Measurements from ENCODE around the gene KCNQ1OT1. TPM values are rescaled to one million over a fixed set of nuclear protein-coding genes. Genes with fewer than 3 reads are reported as not detected.

The KCNQ1OT1 gene
- total RNA-seq, 2 donors from 2014 or later = 0.26 to 0.35 TPM

- no peaks in the 10 kb centered on the region for H3K36me3 Mint-ChIP-seq (ENCODE audit: insufficient read depth in 2 of 2)
- no peak overlapping the region for H3K4me3 Mint-ChIP-seq
- DNase-seq (no peak), ATAC-seq (replicated peaks in 1 of 2) (no peak)
- H3K27me3 Mint-ChIP-seq (ENCODE audit: low read depth) = no peaks in the 10 kb centered on the region
- no peak overlapping the region for H3K27ac Mint-ChIP-seq
- H3K9me3 Mint-ChIP-seq = no peaks in the 10 kb centered on the region
- no peaks in the 10 kb centered on the region for H3K4me1 Mint-ChIP-seq (ENCODE audit: low read depth)
These were observed 21.6 kb upstream of the KCNQ1OT1 start for GRCh38 chr11:2721210-2721916.

GRCh38 chr11:2719831-2720590, 20.2 kb upstream of the KCNQ1OT1 start:
- no peaks in the 10 kb centered on the region for H3K4me1 Mint-ChIP-seq (ENCODE audit: low read depth)
- no peaks in the 10 kb centered on the region for H3K27me3 Mint-ChIP-seq (ENCODE audit: low read depth)
- no peak overlapping the region for H3K27ac Mint-ChIP-seq
- ATAC-seq (replicated peaks in 1 of 2) (no peak), DNase-seq (no peak)
- no peaks in the 10 kb centered on the region for H3K9me3 Mint-ChIP-seq
- no peaks in the 10 kb centered on the region for H3K36me3 Mint-ChIP-seq (ENCODE audit: insufficient read depth in 2 of 2)
- H3K4me3 Mint-ChIP-seq = no peak overlapping the region

DNA sequence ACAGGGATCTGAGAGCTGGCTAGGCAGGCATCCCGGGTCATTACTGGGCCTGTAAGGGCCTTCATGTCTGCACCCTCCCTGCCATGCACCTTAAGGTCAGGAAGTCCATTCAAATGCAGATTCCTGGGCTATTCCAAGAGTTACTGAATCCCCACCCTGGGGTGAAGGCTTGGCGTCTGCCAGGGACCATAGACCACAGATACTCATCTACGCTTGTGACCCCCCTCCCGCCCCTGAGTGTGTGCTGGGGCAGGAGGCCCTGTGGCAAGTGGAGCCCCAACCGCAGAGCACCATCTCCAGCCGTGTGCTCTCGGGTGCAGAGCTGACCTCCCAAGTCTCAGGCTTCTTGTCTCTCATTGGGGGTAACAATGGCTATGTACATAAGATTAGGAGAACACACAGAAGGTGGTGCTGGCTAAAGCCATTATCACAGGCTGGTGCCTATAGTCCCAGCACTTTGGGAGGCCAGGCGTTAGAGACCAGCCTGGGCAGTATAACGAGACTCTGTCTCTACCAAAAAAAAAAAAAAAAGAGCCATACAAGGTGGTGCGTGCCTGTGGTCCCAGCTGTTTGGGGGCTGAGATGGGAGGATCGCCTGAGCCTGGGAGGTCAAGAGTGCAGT, 19.1 kb upstream of the KCNQ1OT1 start:
- DNase-seq = no peak
- Mint-ChIP-seq H3K27ac (no peak overlapping the region), H3K4me3 (no peak overlapping the region), H3K4me1 (ENCODE audit: low read depth) (no peaks in the 10 kb centered on the region), H3K36me3 (ENCODE audit: insufficient read depth in 2 of 2) (no peaks in the 10 kb centered on the region), H3K9me3 (no peaks in the 10 kb centered on the region), H3K27me3 (ENCODE audit: low read depth) (no peaks in the 10 kb centered on the region)
- no peak for ATAC-seq (replicated peaks in 1 of 2)

GRCh38 chr11:2717561-2718325, 17.9 kb upstream of the KCNQ1OT1 start:
- H3K27ac Mint-ChIP-seq = no peak overlapping the region
- no peaks in the 10 kb centered on the region for H3K9me3 Mint-ChIP-seq
- no peaks in the 10 kb centered on the region for H3K27me3 Mint-ChIP-seq (ENCODE audit: low read depth)
- no peak for DNase-seq
- H3K36me3 Mint-ChIP-seq (ENCODE audit: insufficient read depth in 2 of 2) = no peaks in the 10 kb centered on the region
- no peak overlapping the region for H3K4me3 Mint-ChIP-seq
- ATAC-seq (replicated peaks in 1 of 2) = no peak
- no peaks in the 10 kb centered on the region for H3K4me1 Mint-ChIP-seq (ENCODE audit: low read depth)

DNA sequence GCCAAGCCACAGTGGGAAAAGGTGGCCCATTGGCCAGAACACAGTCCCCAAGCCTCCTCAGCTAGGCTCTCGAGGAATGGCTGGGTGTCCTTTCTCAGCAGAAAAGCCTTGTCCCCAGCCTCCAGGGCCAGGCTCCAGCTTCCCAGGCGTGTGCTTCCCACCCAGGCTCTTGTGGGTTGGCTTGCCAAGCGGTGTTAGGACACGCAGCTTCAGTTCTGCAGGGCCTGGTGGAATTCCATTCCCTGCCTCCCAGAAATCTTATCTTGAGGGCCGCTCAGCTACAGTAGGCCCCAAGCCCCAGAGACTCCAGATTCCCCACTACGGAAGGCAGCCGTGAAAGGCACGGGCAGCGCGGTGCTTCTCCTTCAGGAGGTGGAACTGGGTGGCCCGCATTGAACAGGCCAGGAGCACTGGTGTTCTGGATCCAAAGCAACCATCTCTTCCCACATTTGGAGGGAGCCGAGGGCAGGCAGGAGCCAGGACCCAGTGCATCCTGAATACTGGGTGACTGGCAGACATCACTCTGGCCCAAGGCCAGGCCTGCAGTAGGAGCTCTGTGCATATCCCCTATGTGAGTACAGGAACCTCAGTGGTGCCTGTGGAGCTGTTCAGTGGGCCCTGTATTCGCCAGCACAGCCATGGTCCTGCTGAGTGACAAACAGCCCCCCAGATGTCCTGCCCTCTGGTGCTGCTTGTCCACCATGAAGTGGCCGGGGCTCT, 16.7 kb upstream of the KCNQ1OT1 start:
- ATAC-seq (replicated peaks in 1 of 2) (no peak), DNase-seq (no peak)
- H3K4me3 Mint-ChIP-seq = no peak overlapping the region
- no peak overlapping the region for H3K27ac Mint-ChIP-seq
- no peaks in the 10 kb centered on the region for H3K4me1 Mint-ChIP-seq (ENCODE audit: low read depth)
- H3K27me3 Mint-ChIP-seq (ENCODE audit: low read depth) = no peaks in the 10 kb centered on the region
- H3K36me3 Mint-ChIP-seq (ENCODE audit: insufficient read depth in 2 of 2) = no peaks in the 10 kb centered on the region
- H3K9me3 Mint-ChIP-seq = no peaks in the 10 kb centered on the region

DNA sequence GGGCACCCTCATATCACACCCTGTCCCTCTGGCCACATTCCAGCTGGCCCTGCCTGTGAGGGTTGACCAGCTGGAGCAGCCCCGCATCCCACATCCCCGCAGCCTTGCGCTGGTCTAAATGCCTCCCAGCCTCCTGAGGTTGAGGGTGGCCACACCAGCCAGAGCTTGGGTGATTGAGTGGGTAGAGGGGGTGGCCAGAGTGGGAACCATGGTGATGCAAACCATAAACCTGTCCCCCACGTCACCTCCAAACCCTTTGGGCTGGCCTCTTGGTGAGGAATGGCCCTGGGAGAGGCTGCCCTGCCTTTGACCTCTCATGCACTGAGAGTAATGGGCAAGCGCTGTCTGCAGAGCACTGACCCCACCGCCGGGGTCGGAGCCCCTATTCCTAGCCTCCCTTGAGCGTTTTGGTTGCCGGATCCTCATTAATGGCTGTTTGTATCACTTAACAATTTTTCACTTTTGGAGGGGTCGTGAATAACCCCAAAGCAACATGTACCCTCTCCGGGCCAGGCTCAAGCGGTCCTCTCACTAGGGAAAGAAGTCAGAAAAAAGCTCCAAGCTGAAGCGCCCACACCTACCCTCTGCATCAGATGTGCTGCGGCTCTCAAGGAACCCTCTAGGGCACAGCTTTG, 16.0 kb upstream of the KCNQ1OT1 start:
- Mint-ChIP-seq H3K27ac (no peak overlapping the region), H3K4me3 (no peak overlapping the region), H3K27me3 (ENCODE audit: low read depth) (no peaks in the 10 kb centered on the region), H3K9me3 (no peaks in the 10 kb centered on the region), H3K4me1 (ENCODE audit: low read depth) (no peaks in the 10 kb centered on the region), H3K36me3 (ENCODE audit: insufficient read depth in 2 of 2) (no peaks in the 10 kb centered on the region)
- no peak for DNase-seq
- ATAC-seq (replicated peaks in 1 of 2) = no peak

- DNase-seq = no peak
- H3K27ac Mint-ChIP-seq = no peak overlapping the region
- H3K9me3 Mint-ChIP-seq = peaks cover 0 to 3% of the 10 kb centered on the region in 2 donors
- peaks cover 0 to 2% of the 10 kb centered on the region in 2 donors for H3K36me3 Mint-ChIP-seq (ENCODE audit: insufficient read depth in 2 of 2)
- no peak for ATAC-seq (replicated peaks in 1 of 2)
- no peaks in the 10 kb centered on the region for H3K4me1 Mint-ChIP-seq (ENCODE audit: low read depth)
- no peaks in the 10 kb centered on the region for H3K27me3 Mint-ChIP-seq (ENCODE audit: low read depth)
- no peak overlapping the region for H3K4me3 Mint-ChIP-seq
These were observed 15.1 kb upstream of the KCNQ1OT1 start for GRCh38 chr11:2714871-2715270.

DNA sequence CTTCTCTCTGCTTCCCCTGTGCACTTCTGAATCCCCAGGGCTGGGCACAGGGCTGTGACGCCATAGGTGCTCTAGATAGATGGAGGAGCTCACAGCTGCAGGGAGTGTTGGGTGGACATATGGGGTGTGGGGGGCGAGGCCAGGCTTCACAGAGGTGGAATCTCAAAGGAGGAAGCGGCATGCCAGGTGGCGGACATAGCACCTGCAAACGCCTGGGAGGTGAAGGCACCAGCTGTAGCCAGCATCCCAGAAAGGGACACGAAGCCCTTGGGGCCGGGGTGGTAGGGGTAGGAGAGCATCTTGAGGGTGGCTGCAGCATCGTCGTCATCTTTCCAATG, 14.6 kb upstream of the KCNQ1OT1 start:
- Mint-ChIP-seq H3K27me3 (ENCODE audit: low read depth) (no peaks in the 10 kb centered on the region), H3K27ac (no peak overlapping the region), H3K4me1 (ENCODE audit: low read depth) (no peaks in the 10 kb centered on the region), H3K4me3 (no peak overlapping the region), H3K9me3 (peaks cover 0 to 3% of the 10 kb centered on the region in 2 donors), H3K36me3 (ENCODE audit: insufficient read depth in 2 of 2) (peaks cover 0 to 2% of the 10 kb centered on the region in 2 donors)
- no peak for ATAC-seq (replicated peaks in 1 of 2)
- no peak for DNase-seq

GRCh38 chr11:2713661-2714462, 14.1 kb upstream of the KCNQ1OT1 start:
- no peak for DNase-seq
- peaks cover 0 to 2% of the 10 kb centered on the region in 2 donors for H3K36me3 Mint-ChIP-seq (ENCODE audit: insufficient read depth in 2 of 2)
- no peaks in the 10 kb centered on the region for H3K4me1 Mint-ChIP-seq (ENCODE audit: low read depth)
- no peak for ATAC-seq (replicated peaks in 1 of 2)
- no peak overlapping the region for H3K27ac Mint-ChIP-seq
- no peaks in the 10 kb centered on the region for H3K27me3 Mint-ChIP-seq (ENCODE audit: low read depth)
- H3K4me3 Mint-ChIP-seq = no peak overlapping the region
- H3K9me3 Mint-ChIP-seq = peaks cover 0 to 3% of the 10 kb centered on the region in 2 donors

- peaks cover 0 to 3% of the 10 kb centered on the region in 2 donors for H3K9me3 Mint-ChIP-seq
- no peak overlapping the region for H3K4me3 Mint-ChIP-seq
- H3K27ac Mint-ChIP-seq = no peak overlapping the region
- H3K36me3 Mint-ChIP-seq (ENCODE audit: insufficient read depth in 2 of 2) = peaks cover 0 to 2% of the 10 kb centered on the region in 2 donors
- H3K27me3 Mint-ChIP-seq (ENCODE audit: low read depth) = no peaks in the 10 kb centered on the region
- DNase-seq (no peak), ATAC-seq (replicated peaks in 1 of 2) (no peak)
- no peaks in the 10 kb centered on the region for H3K4me1 Mint-ChIP-seq (ENCODE audit: low read depth)
These were observed 13.3 kb upstream of the KCNQ1OT1 start for GRCh38 chr11:2713094-2713493.

GRCh38 chr11:2711161-2711560, 11.4 kb upstream of the KCNQ1OT1 start:
- Mint-ChIP-seq H3K36me3 (ENCODE audit: insufficient read depth in 2 of 2) (peaks cover 0 to 2% of the 10 kb centered on the region in 2 donors), H3K4me1 (ENCODE audit: low read depth) (no peaks in the 10 kb centered on the region), H3K4me3 (no peak overlapping the region), H3K9me3 (peaks cover 0 to 3% of the 10 kb centered on the region in 2 donors), H3K27ac (no peak overlapping the region), H3K27me3 (ENCODE audit: low read depth) (no peaks in the 10 kb centered on the region)
- no peak for ATAC-seq (replicated peaks in 1 of 2)
- no peak for DNase-seq
